ENCODE data around the gene GNG4.
"Not testable (repeated sequence)": the region's sequence is repeated elsewhere in the genome, so short reads cannot be mapped to it uniquely, and the experiment has no call there.

GRCh38 chr1:235647537-235647936 lies 2.0 kb downstream of the GNG4 start:
- not testable (repeated sequence) for TF ChIP-seq CTCF (IDR thresholded peaks at IDR 0.05; ENCODE audit: insufficient read depth, low read depth, low read length); EZH2 (IDR thresholded peaks at IDR 0.05; ENCODE audit: insufficient read depth, low read length)

All from astrocyte (in vitro differentiated cells and primary cell).